Pulmonary artery endothelial cell (primary cell): ENCODE measurements around the gene TMEM184A. TPM values are rescaled to one million over a fixed set of nuclear protein-coding genes. Genes with fewer than 3 reads are reported as not detected.

Source experiments
- DNase-seq: peaks from one replicate; pipeline ENCODE4 v3.0.0-alpha.2; 2011; ENCODE audit warnings: low read depth, low spot score
- total RNA-seq: library from RNA; depleted of rRNA; stranded (reverse); fragments of >200 nt; gene quantifications from 2 replicates; pipeline ENCODE4 v1.2.3, GENCODE V29; 2014

Gene TMEM184A
- total RNA-seq, 1 donor from 2014 or later = not detected

DNA sequence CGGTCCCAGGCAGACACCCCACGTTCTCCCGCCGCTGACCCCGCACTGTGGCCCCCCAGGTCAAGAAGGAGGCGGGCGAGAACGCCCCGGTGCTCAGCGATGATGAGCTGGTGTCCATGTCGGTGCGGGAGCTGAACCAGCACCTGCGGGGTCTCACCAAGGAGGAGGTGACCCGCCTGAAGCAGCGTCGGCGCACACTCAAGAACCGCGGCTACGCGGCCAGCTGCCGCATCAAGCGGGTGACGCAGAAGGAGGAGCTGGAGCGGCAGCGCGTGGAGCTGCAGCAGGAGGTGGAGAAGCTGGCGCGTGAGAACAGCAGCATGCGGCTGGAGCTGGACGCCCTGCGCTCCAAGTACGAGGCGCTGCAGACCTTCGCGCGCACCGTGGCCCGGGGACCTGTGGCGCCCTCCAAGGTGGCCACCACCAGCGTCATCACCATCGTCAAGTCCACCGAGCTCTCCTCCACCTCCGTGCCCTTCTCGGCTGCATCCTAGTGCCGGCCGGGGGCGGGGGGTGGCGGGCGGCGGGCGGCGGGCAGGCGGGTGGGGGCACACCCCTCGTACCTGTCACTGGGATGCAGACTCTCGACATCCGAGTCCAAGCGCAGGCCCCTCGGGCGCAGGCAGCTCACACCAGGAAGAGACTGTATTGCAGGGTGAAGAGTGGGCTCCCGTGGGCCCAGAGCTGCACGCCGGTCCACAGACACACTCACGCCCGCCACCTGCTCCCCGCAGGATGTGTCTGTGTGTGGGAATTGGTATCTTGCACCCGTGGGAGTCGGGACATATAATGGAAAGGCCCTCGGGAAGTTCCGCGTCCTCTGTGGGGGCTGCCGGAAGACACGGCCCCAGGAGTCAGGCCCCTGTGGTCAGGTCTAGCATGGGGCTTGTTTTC is 15.9 kb downstream of the TMEM184A start:
- DNase-seq = no peak

- DNase-seq = no peak
Measured at GRCh38 chr7:1539181-1539881, 16.7 kb downstream of the TMEM184A start.

GRCh38 chr7:1538544-1539180 is 17.3 kb downstream of the TMEM184A start:
- DNase-seq = no peak

DNA sequence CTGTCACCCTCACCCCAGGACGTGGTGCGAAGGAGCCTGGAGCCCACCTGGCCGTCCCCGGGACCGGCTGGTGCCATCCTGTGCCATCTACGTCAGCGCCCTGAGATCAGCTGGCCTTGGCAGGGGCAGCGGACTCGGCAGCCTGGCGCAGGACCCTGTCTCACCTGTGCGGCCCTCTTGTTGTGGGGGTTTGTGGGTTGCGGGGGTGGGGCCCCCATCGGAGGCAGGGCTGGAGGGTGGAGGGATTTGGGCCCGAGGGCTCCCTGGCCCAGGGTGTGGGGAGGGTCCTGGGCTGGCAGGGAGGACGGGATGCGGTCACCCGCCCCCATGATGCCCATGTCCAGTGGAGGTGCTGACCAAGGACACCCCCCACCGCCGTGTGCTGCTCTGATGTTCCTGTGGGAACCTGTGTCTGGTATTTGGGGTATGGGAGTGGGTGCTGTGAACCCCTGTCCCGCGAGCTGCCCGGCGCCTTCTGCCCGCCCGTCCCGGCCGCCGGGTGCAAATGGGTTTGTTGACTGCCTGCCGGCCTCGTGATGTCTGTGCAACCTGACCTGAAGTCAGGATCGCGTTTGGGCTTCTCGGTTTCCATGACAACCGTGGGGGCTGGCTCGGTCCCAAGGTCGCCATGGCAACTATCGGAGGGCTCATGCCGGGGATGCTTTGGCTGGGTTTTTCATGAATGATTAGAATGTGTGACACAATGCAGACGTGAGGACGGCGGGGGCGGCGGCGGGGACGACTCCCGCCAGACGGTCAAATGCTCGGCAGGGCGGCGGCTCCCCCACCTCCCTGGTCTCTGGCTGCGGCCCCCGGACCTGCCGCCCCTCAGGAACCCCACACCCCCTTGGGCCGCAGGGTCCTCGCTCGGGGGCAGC is 18.2 kb downstream of the TMEM184A start:
- DNase-seq = peak; percentile 93

GRCh38 chr7:1536743-1537534 is 19.1 kb downstream of the TMEM184A start:
- DNase-seq = peak; percentile 96

DNA sequence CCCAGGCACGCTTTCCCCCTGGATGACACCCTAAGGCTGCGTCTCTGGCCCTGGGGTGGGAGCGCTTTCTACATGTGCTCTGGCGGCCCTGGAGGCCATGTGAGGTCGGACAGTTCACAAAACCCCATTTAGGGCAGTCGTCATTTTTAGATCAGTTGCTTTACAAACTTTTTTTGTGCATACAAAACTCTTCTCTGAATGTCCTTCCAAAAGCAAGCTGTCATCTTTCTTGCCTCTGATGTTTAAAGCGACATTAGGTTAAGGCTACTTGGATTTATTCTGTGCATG is 19.6 kb downstream of the TMEM184A start:
- no peak for DNase-seq

GRCh38 chr7:1535701-1536454 is 20.1 kb downstream of the TMEM184A start:
- no peak for DNase-seq

- no peak for DNase-seq
Measured at GRCh38 chr7:1535100-1535458, 20.9 kb downstream of the TMEM184A start.

DNA sequence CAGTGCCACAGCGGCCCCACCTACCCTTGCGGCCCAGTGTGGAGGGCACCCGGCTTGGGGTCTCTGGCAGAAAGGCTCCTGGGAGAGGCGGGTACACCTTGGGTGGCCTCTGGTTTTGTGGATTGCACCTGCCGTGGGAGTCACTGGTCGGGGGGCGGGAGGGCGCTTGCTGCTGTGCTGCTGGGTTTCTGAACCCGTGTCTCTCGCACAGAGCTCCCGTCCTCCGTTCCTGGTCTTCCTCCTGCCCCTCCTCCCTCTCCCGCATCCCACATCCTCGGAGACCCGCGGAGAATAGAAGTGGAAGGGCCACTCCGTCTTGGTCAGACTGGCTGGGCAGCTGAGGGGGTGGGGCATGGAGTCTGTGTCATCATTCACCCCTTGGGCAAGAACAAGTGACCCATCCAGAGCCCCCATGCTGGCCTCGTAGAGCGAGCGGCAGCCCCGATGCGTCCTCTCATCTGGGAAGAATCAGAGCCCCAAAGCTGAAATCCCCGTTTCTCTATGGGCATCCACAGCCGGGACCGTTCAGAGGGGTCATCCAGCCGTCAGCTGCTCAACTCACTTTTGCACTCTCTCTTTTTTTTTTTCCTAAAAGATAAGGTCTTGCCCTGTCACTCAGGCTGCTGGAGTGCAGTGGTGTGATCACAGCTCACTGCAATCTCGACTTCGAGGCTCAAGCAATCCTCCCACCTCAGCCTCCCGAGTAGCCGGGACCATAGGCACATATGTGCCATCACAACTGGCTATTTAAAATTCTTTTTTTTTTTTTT is 21.5 kb downstream of the TMEM184A start:
- DNase-seq = no peak

DNA sequence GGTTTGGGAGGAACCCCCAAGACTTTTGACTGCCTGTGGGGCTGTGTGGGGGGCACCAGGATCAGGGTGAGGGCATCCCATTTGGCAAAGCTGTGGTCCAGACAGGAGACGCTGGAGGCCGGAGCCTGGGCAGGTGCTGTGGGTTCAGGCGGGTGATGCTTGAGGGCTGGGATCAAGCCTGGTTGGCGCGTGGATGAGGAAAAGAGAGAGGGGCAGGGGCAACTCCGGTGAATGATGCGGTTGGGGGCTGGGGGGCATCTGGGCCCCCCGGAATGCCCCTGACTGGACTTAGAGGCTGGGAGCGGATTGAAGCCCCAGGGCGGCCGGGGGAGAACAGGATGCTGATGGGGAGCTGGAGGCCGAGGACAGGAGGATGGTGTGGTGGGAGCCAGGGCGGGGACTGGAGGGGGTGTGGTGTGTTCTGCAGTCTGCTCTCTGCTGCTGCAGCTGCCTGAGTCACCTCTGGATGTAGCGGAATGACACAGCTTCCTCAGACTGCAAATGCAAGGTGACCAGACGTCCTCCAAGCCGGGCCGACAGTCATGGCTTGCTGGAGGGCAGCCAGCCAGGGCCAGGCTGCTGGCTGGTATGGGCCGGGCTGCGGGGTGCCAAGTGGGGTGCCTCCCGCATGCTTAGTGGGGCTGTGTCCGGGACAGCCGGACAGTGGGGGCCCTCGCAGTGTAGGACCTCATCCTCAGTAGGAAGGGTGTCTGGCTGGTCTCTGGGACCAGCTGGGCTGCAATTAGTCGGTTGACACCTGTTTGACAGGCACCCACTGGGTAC is 22.3 kb downstream of the TMEM184A start:
- DNase-seq = peak; percentile 82

DNA sequence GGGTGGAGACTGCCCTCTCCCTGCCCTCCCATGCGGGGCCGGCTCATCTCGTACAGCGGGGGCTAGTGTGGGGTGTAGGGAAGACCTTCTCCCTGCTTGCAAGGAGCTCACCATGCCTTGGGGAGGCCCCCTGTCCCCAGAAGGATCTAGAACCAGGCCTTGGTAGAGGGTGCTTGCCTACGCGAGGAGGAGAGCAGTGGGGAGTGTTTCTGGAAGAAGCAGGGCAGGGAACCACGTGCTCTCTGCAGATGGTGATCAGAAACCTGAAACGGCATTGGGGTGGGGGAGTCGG is 22.8 kb downstream of the TMEM184A start:
- no peak for DNase-seq

DNA sequence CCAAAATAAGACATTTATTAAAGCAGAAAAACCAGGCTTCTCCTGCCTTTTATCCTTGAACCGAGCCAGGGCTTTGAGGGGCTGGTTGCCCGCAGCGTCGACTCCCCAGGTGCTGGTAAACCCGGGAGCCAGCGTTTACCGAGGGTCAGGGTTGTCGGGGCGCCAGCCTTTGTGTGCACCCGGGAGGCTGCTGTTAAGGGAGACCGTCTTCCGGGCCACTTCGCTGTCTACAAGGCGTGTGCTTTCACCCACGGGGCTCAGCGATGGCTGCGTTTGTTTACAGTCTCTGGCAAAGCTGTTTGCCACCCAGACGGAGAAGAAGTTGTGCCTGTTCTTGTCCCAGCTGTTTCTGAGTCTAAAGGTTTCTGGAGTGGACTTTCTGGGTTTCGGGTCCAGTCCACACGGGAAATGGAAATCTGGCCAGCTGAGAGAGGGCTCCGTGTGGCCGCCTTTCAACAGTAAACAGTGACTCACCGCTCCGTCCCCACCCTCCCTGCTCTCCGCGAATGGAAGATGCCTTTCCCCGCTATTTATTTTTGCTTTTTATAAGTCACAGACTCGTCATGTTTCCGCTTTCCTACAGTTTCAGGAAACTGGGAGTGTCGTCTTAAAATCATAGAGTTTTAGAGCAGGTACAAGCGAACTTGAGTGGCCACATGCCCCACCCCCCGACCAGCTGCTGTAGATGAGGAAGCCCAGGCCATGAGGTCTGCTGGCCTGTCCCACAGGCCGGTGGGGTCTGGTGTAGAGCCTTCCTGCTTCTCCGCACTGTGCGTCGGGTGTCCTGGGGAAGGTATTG is 23.4 kb downstream of the TMEM184A start:
- peak; percentile 84 for DNase-seq

DNA sequence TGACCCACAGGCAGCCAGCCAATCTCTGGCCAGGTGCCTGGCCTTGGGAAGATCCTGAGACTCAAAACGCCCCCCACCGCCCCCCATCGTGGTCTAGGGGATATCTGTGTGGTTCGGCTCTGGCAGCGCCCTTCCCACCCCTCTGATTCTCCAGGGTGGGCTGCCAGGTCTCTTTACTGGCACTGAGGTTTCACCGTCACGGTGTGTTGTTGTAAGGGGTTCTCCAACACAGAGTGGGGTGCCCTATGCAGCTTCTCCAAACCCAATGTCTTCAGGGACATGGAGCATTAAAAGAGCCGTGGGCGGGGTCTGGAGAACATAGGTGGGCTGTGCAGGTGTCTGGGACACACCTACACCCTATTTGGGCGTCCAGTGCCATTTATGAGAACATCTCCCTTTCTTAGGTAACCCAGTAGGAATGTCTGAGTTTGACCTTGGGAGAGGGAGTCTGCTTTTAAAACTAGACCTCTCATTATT is 24.0 kb downstream of the TMEM184A start:
- DNase-seq = no peak

DNA sequence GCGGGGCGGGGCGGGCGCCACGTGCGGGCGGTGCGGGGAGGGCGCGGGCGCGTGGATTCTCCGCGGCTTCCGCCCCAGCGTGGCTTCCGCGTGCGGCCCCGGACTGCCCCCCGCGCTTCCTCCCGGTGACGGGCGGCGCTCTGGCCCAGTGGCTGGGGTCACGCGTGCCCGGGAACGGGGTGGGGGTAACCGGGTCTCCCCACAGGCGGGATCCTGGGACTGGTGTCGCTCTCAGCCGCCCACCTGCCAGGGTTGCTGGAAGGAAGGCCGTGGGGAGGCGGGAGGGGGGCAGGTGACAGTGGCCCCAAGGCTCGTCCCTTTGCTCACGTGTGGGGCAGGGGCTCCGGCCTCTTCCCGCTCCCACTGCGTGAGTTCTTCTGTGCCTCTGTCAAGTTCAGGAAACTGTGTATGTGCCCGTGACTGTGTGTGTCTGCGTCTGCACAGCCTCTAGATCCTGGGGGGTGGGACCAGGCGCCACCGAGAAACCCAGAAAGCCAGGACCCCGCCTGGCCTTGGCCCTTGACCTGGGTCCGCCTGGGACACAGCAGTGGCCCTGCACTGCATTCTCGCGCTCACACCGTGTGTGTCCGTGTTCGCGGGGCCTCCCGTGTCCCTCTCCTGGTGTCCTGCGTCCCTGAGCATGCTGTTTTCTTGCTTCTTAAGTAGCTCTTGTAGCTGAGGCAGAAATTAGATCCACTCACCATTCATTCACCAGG is 24.6 kb downstream of the TMEM184A start:
- no peak for DNase-seq

- DNase-seq = no peak
Measured at GRCh38 chr7:1530946-1531262, 25.1 kb downstream of the TMEM184A start.

- no peak for DNase-seq
Measured at GRCh38 chr7:1529383-1530116, 26.5 kb downstream of the TMEM184A start.
